GM12878 (cell line): ENCODE data around the gene SMYD5. TPM values are rescaled to one million over a fixed set of nuclear protein-coding genes. Genes with fewer than 3 reads are reported as not detected.

Source experiments
- BACH1 ChIP-seq: fragments of 450-650 bp; IDR thresholded peaks from 2 replicates; pipeline ENCODE4 v1.6.1; 2017; ENCODE audit warnings: mild to moderate bottlenecking, borderline replicate concordance
- CEBPB ChIP-seq, 2 experiments: fragments of 150-350 bp in 1 of 2; IDR thresholded peaks; 2 replicates each; pipeline ENCODE4 v1.6.1; 2012 to 2014; ENCODE audit warnings: low read depth in 2 of 2, low read length in 2 of 2, borderline replicate concordance in 1 of 2, inconsistent platforms in 1 of 2
- EED ChIP-seq: sonication (generic); IDR thresholded peaks from 2 replicates; pipeline ENCODE4 v1.6.1; 2016; ENCODE audit warnings: antibody characterized with exemption, low read depth
- MEF2B ChIP-seq: fragments of 450-650 bp; IDR thresholded peaks from 2 replicates; pipeline ENCODE4 v1.6.1; 2018; ENCODE audit warnings: mild to moderate bottlenecking, moderate library complexity; ENCODE audit not compliant: partially characterized antibody, poor library complexity, severe bottlenecking
- MLLT1 ChIP-seq: fragments of 450-650 bp; IDR thresholded peaks from 2 replicates; pipeline ENCODE4 v1.6.1; 2016; ENCODE audit warnings: mild to moderate bottlenecking
- NFXL1 ChIP-seq: fragments of 450-650 bp; IDR thresholded peaks from 2 replicates; pipeline ENCODE4 v1.6.1; 2017; ENCODE audit warnings: antibody characterized with exemption, mild to moderate bottlenecking, borderline replicate concordance
- NKRF ChIP-seq: fragments of 450-650 bp; conservative IDR thresholded peaks from 2 replicates; pipeline ENCODE4 v1.6.1; 2017; ENCODE audit warnings: mild to moderate bottlenecking, moderate library complexity
- NR2C2 ChIP-seq: IDR thresholded peaks from 2 replicates; pipeline ENCODE4 v1.6.1; 2011; ENCODE audit warnings: borderline replicate concordance, low read depth; ENCODE audit not compliant: control insufficient read depth, insufficient read length
- NRF1 ChIP-seq: conservative IDR thresholded peaks from 2 replicates; pipeline ENCODE4 v1.6.1; 2011; ENCODE audit warnings: mild to moderate bottlenecking, low read depth, low read length, improper control_type of control experiment
- SP1 ChIP-seq: IDR thresholded peaks from one replicate; pipeline ENCODE4 v1.6.1; 2011; ENCODE audit warnings: low read depth, low read length
- SRF ChIP-seq, 2 experiments: IDR thresholded peaks; 2 replicates each; pipeline ENCODE4 v1.6.1; 2011; ENCODE audit warnings: low read depth in 2 of 2, low read length in 2 of 2, mild to moderate bottlenecking in 1 of 2, moderate library complexity in 1 of 2
- ZBTB11 ChIP-seq: fragments of 450-650 bp; formaldehyde crosslinking; IDR thresholded peaks from 2 replicates; pipeline ENCODE4 v1.5.0; 2022; ENCODE audit warnings: mild to moderate bottlenecking, missing genetic modification characterization
- ZNF207 ChIP-seq: fragments of 450-650 bp; IDR thresholded peaks from 2 replicates; pipeline ENCODE4 v1.6.1; 2014; ENCODE audit warnings: antibody characterized with exemption, mild to moderate bottlenecking, borderline replicate concordance
- ZNF217 ChIP-seq: fragments of 450-650 bp; IDR thresholded peaks from 2 replicates; pipeline ENCODE4 v1.6.1; 2017; ENCODE audit warnings: antibody characterized with exemption, mild to moderate bottlenecking
- ZNF274 ChIP-seq: IDR thresholded peaks from one replicate; pipeline ENCODE4 v1.8.0; 2011; ENCODE audit not compliant: insufficient read length, insufficient read depth
- ZNF384 ChIP-seq: IDR thresholded peaks from 2 replicates; pipeline ENCODE4 v1.6.1; 2012; ENCODE audit warnings: low read depth, mild to moderate bottlenecking, low read length, improper control_type of control experiment, borderline replicate concordance
- ZNF687 ChIP-seq: fragments of 450-650 bp; IDR thresholded peaks from 2 replicates; pipeline ENCODE4 v1.6.1; 2017; ENCODE audit warnings: mild to moderate bottlenecking, moderate library complexity
- ZSCAN29 ChIP-seq: fragments of 450-650 bp; IDR thresholded peaks from 2 replicates; pipeline ENCODE4 v1.6.1; 2017; ENCODE audit warnings: mild to moderate bottlenecking, moderate library complexity
- polyA plus RNA-seq, 11 experiments: library from polyadenylated mRNA; depleted of rRNA in 4 of 11; unstranded in 6 of 11; stranded (reverse) in 5 of 11; fragments of >200 nt; fragmentation: Nextera tagmentation in 4 of 11; fragmentation: Illumina TruSeq in 1 of 11; extraction: Ambion mirVana in 4 of 11; extraction: Trizol in 1 of 11; gene quantifications; 1 replicate in 1 of 11; 2 replicates in 10 of 11; pipeline versions ENCODE4 v1.2.1 to v1.2.3, GENCODE V29; 2011 to 2016; ENCODE audit warnings: inconsistent platforms in 2 of 11, missing spikeins in 2 of 11, low read depth in 1 of 11
- total RNA-seq, 4 experiments: library from RNA; depleted of rRNA in 3 of 4; stranded (reverse); fragments of >200 nt in 3 of 4; fragmentation: Illumina TruSeq in 1 of 4; extraction: Trizol in 1 of 4; gene quantifications; 2 replicates each; pipeline versions ENCODE4 v1.2.1 to v1.2.3, GENCODE V29; 2013 to 2021

Gene SMYD5
- total and polyA plus RNA-seq, 10 of the 15 experiments (the other 5 are each of a cell fraction or from before 2014, with no cell fraction given): 6.1 to 35.3 (median 26.4) TPM

- TF ChIP-seq ZBTB11 (CRISPR knock-in tag): no peak
- TF ChIP-seq NR2C2: no peak
- TF ChIP-seq ZNF217: no peak
- TF ChIP-seq EED: no peak
- no peak for TF ChIP-seq ZNF207
- no peak for TF ChIP-seq SRF (IDR thresholded peaks at IDR 0.05; ENCODE audit: low read depth in 2 of 2, low read length in 2 of 2)
- no peak; the same call in 1 of the 2 replicates for TF ChIP-seq NRF1
- no peak for TF ChIP-seq ZSCAN29
- no peak; the same call in 1 of the 2 replicates for TF ChIP-seq NKRF
- no peak for TF ChIP-seq MEF2B
- TF ChIP-seq ZNF274: no peak
- TF ChIP-seq NFXL1: no peak; the same call in 1 of the 2 replicates
- TF ChIP-seq BACH1: peak; percentile 21; the same call in 1 of the 2 replicates
- TF ChIP-seq CEBPB (IDR thresholded peaks at IDR 0.05; ENCODE audit: borderline replicate concordance in 1 of 2, low read depth in 2 of 2, low read length in 2 of 2): no peak
- TF ChIP-seq MLLT1: no peak
- no peak for TF ChIP-seq ZNF384
- TF ChIP-seq ZNF687: no peak
- TF ChIP-seq SP1: peak; percentile 99
Observed at GRCh38 chr2:73233154-73233931, 19.3 kb downstream of the SMYD5 start, which contains the start of gene PRADC1 (continued).
